ENCODE data around the gene MGAT3.
"Not testable (repeated sequence)": the region's sequence is repeated elsewhere in the genome, so short reads cannot be mapped to it uniquely, and the experiment has no call there.

The MGAT3 gene

GRCh38 chr22:39494471-39495120, 37.8 kb downstream of the MGAT3 start:
- no peak for DNase-seq

- peak; percentile 52 for DNase-seq
Measured at GRCh38 chr22:39496131-39496838, 39.5 kb downstream of the MGAT3 start.

- no peak for DNase-seq
Measured at GRCh38 chr22:39497429-39497828, 40.6 kb downstream of the MGAT3 start.

- no peak for DNase-seq
Measured at GRCh38 chr22:39498368-39498767, 41.6 kb downstream of the MGAT3 start.

GRCh38 chr22:39498802-39499201, 42.0 kb downstream of the MGAT3 start:
- no peak for DNase-seq

GRCh38 chr22:39500101-39500500, 43.3 kb downstream of the MGAT3 start:
- DNase-seq, result no peak

GRCh38 chr22:39501644-39502108, 44.9 kb downstream of the MGAT3 start:
- DNase-seq, result no peak

GRCh38 chr22:39502109-39502788, 45.4 kb downstream of the MGAT3 start, which contains the start of gene MIEF1:
Gene MIEF1 (plus strand): TSS chr22:39502290. CDS start chr22:39511295, 9,005 bp downstream.
- peak; percentile 94 for DNase-seq

GRCh38 chr22:39502789-39503409, 46.1 kb downstream of the MGAT3 start:
- no peak for DNase-seq

GRCh38 chr22:39503630-39504029, 46.8 kb downstream of the MGAT3 start:
- no peak for DNase-seq

GRCh38 chr22:39504071-39504470, 47.3 kb downstream of the MGAT3 start:
- no peak for DNase-seq

- not testable (repeated sequence) for DNase-seq
Measured at GRCh38 chr22:39507021-39507420, 50.2 kb downstream of the MGAT3 start.

GRCh38 chr22:39508393-39508792, 51.6 kb downstream of the MGAT3 start:
- no peak for DNase-seq

- DNase-seq, result no peak
Measured at GRCh38 chr22:39510529-39511149, 53.8 kb downstream of the MGAT3 start.

- no peak for DNase-seq
Measured at GRCh38 chr22:39511226-39511625, 54.4 kb downstream of the MGAT3 start.

GRCh38 chr22:39512026-39512425, 55.2 kb downstream of the MGAT3 start:
- DNase-seq, result no peak

- DNase-seq, result no peak
Measured at GRCh38 chr22:39513791-39514190, 57.0 kb downstream of the MGAT3 start.

GRCh38 chr22:39514373-39514973, 57.7 kb downstream of the MGAT3 start:
- DNase-seq, result no peak

- no peak for DNase-seq
Measured at GRCh38 chr22:39515266-39516050, 58.6 kb downstream of the MGAT3 start.

- DNase-seq, result no peak
Measured at GRCh38 chr22:39517470-39517869, 60.7 kb downstream of the MGAT3 start.

- no peak for DNase-seq
Measured at GRCh38 chr22:39518144-39518786, 61.5 kb downstream of the MGAT3 start.

Data from fibroblast of skin of right biceps (primary cell).